Body of pancreas (tissue), 4 donors: ENCODE measurements around the gene TMEM79. TPM values are rescaled to one million over a fixed set of nuclear protein-coding genes. Genes with fewer than 3 reads are reported as not detected.

ENCODE experiments used
- ATAC-seq: fragments of 150-250 bp; one replicate; pipeline ENCODE4 v1.9.1; 2016
- DNase-seq, 4 donors: peaks; one replicate each; pipeline ENCODE4 v3.0.0-alpha.2; 2019
- H3K27ac ChIP-seq, 4 donors: fragments of 200-600 bp; sonication (generic); 1 replicate in 3 of 4; 2 replicates in 1 of 4; pipeline versions ENCODE4 v1.5.1 to v1.6.1; 2016 to 2019; ENCODE audit warnings: mild to moderate bottlenecking in 1 of 4, mixed read lengths in 1 of 4, moderate library complexity in 1 of 4
- H3K27me3 ChIP-seq, 2 donors: fragments of 200-600 bp; sonication (generic); one replicate each; pipeline ENCODE4 v1.6.0; 2016; ENCODE audit warnings: mild to moderate bottlenecking in 1 of 2
- H3K36me3 ChIP-seq, 2 donors: fragments of 200-600 bp; sonication (generic); replicated peaks in 1 of 2; 2 replicates each; pipeline ENCODE4 v1.5.1; 2016; ENCODE audit warnings: low read depth in 2 of 2; ENCODE audit not compliant: insufficient read depth in 1 of 2
- H3K4me1 ChIP-seq: fragments of 200-600 bp; sonication (generic); one replicate; pipeline ENCODE4 v1.6.0; 2016
- H3K4me3 ChIP-seq, 2 donors: fragments of 200-600 bp; sonication (generic); 1 replicate in 1 of 2; 2 replicates in 1 of 2; pipeline ENCODE4 v1.5.1; 2016 to 2019
- H3K9me3 ChIP-seq, 3 donors: fragments of 200-600 bp; sonication (generic); 1 replicate in 2 of 3; 2 replicates in 1 of 3; pipeline ENCODE4 v1.5.1; 2016
- POLR2A ChIP-seq, 3 donors: fragments of 450-650 bp; IDR thresholded peaks; one replicate each; pipeline ENCODE4 v1.6.1; 2016; ENCODE audit warnings: antibody characterized with exemption in 3 of 3, mild to moderate bottlenecking in 2 of 3
- WGBS, 2 donors: methylation state at CpG; one replicate each; pipeline ENCODE4 v1.1.5; 2017; 5-methylcytosine and 5-hydroxymethylcytosine counted together
- intact Hi-C: fragments of 100-400 bp; cut with DNase I; formaldehyde crosslinking; loops from one replicate; pipeline ENCODE4 v1.15.1; 2023
- total RNA-seq, 2 donors: library from RNA; depleted of rRNA; stranded (reverse); fragments of >200 nt; gene quantifications; one replicate each; pipeline ENCODE4 v1.1.0, GENCODE V29; 2016
- TF ChIP-seq, protein P1 (sequence below), 7 experiments: fragments of 450-650 bp in 4 of 7; fragments of 200-600 bp in 3 of 7; sonication (generic) in 3 of 7; IDR thresholded peaks; one replicate each; pipeline ENCODE4 v1.5.1; 2016 to 2019; ENCODE audit warnings: antibody characterized with exemption in 7 of 7

TMEM79 gene
- total RNA-seq, 2 donors from 2014 or later: 2.3 TPM; not detected in 1

DNA sequence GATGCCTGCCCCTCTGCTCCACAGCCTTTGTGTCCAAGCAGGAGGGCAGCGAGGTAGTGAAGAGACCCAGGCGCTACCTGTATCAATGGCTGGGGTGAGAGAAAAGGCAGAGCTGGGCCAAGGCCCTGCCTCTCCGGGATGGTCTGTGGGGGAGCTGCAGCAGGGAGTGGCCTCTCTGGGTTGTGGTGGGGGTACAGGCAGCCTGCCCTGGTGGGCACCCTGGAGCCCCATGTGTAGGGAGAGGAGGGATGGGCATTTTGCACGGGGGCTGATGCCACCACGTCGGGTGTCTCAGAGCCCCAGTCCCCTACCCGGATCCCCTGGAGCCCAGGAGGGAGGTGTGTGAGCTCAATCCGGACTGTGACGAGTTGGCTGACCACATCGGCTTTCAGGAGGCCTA lies 41.4 kb upstream of the TMEM79 start:
- intact Hi-C loops: no loop called here
- WGBS, 2 donors: 55 to 71% methylated on average over 6 to 10 of the region's 10 CpGs

GRCh38 chr1:156244126-156244525 lies 40.0 kb upstream of the TMEM79 start:
- Histone ChIP-seq H3K4me1 (peaks cover 29% of the 10 kb centered on the region), H3K4me3 (no peak overlapping the region), H3K27ac (no peak overlapping the region), H3K9me3 (no peaks in the 10 kb centered on the region), H3K36me3 (peaks cover 0 to 6% of the 10 kb centered on the region in 2 donors), H3K27me3 (no peaks in the 10 kb centered on the region)
- 61 to 66% methylated on average over 2 of the region's 2 CpGs for WGBS, 2 donors
- intact Hi-C loops: no loop called here
- DNase-seq (no peak), ATAC-seq (no peak)
- TF ChIP-seq POLR2A (IDR thresholded peaks at IDR 0.05): no peak
- TF ChIP-seq, protein P1, sequence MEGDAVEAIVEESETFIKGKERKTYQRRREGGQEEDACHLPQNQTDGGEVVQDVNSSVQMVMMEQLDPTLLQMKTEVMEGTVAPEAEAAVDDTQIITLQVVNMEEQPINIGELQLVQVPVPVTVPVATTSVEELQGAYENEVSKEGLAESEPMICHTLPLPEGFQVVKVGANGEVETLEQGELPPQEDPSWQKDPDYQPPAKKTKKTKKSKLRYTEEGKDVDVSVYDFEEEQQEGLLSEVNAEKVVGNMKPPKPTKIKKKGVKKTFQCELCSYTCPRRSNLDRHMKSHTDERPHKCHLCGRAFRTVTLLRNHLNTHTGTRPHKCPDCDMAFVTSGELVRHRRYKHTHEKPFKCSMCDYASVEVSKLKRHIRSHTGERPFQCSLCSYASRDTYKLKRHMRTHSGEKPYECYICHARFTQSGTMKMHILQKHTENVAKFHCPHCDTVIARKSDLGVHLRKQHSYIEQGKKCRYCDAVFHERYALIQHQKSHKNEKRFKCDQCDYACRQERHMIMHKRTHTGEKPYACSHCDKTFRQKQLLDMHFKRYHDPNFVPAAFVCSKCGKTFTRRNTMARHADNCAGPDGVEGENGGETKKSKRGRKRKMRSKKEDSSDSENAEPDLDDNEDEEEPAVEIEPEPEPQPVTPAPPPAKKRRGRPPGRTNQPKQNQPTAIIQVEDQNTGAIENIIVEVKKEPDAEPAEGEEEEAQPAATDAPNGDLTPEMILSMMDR (IDR thresholded peaks at IDR 0.05): no peak

More for the DNA sequence above, 41.4 kb upstream of the TMEM79 start:
- Histone ChIP-seq H3K4me1 (peaks cover 25% of the 10 kb centered on the region), H3K36me3 (peaks cover 0 to 14% of the 10 kb centered on the region in 2 donors), H3K9me3 (no peaks in the 10 kb centered on the region), H3K27ac (no peak overlapping the region), H3K27me3 (no peaks in the 10 kb centered on the region), H3K4me3 (no peak overlapping the region)
- ATAC-seq (no peak), DNase-seq (no peak)
- TF ChIP-seq, protein P1 (IDR thresholded peaks at IDR 0.05): no peak
- TF ChIP-seq POLR2A (IDR thresholded peaks at IDR 0.05): no peak

GRCh38 chr1:156244712-156245111 lies 39.4 kb upstream of the TMEM79 start:
- H3K27ac ChIP-seq: no peak overlapping the region
- no peaks in the 10 kb centered on the region for H3K27me3 ChIP-seq
- intact Hi-C loops: no loop called here
- DNase-seq (no peak), ATAC-seq (no peak)
- H3K9me3 ChIP-seq: no peaks in the 10 kb centered on the region
- TF ChIP-seq, protein P1 (IDR thresholded peaks at IDR 0.05): no peak
- TF ChIP-seq POLR2A (IDR thresholded peaks at IDR 0.05): no peak
- no peak overlapping the region for H3K4me3 ChIP-seq
- H3K36me3 ChIP-seq: peaks cover 0 to 4% of the 10 kb centered on the region in 2 donors
- peaks cover 29% of the 10 kb centered on the region for H3K4me1 ChIP-seq
- 79 to 81% methylated on average over 17 of the region's 17 CpGs for WGBS, 2 donors

DNA sequence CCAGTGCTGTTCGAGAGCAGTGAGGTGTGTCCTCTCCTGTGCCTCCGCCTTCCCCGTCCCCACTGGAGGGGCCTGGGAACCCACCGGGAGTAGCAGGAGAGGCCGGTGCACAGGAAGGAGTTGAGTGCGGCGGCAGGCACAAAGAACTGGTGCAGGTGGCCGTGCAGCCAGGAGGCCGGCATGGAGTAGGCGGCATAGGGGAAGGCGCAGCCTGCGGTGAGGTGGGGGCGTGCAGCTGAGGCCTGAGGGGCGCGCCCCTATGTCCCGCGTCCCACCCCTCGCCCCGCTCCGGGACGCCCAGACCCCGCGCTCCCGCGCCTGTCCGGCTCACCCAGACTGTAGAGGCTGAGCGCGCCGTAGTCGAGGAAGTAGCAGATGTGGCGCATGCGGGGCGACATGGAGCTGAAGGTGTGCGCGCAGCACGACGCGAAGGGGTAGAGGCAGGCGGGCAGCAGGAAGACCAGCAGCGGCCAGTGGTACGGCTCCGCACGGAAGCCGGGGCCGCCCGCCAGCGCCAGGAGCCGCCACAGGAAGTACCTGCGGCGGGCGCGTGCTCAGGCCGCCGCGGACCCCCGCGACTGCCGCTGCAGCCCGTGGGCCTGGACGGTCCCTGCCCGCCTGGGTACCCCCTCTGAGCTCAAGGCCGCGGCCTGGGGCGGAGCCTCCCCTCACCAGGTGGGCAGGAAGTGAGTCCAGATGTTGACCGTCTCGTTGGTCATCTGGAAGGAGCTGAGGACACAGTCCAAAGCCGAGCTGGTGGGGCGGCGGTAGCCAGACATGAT lies 38.5 kb upstream of the TMEM79 start:
- WGBS, 2 donors: 3 to 54% methylated on average over 5 to 69 of the region's 69 CpGs
- Histone ChIP-seq H3K4me3 (no peak overlapping the region), H3K27me3 (no peaks in the 10 kb centered on the region), H3K4me1 (peaks cover 29% of the 10 kb centered on the region), H3K36me3 (peaks cover 0 to 10% of the 10 kb centered on the region in 2 donors), H3K27ac (no peak overlapping the region), H3K9me3 (no peaks in the 10 kb centered on the region)
- ATAC-seq: peak; percentile 51
- DNase-seq: peak; percentile 36 to 55 (median 48)
- TF ChIP-seq, protein P1 (IDR thresholded peaks at IDR 0.05): no peak
- peak in 1 of 3 donors; percentile 4 for TF ChIP-seq POLR2A (IDR thresholded peaks at IDR 0.05)
- intact Hi-C loops: no loop called here
